Motor neuron (in vitro differentiated cells): ENCODE measurements around the gene WSCD2. TPM values are rescaled to one million over a fixed set of nuclear protein-coding genes. Genes with fewer than 3 reads are reported as not detected.

Experiments used
- ATAC-seq, 8 experiments: fragments of 200-7000 bp; cut with Tn5 transposase; replicated peaks in 6 of 8; 2 replicates each; pipeline ENCODE4 v1.8.0; 2021; ENCODE audit warnings: mild to moderate bottlenecking in 8 of 8, moderate library complexity in 8 of 8
- H3K27ac ChIP-seq, 2 donors: fragments of 250-450 bp; sonication (Bioruptor Pico); 2 replicates each; pipeline ENCODE4 v1.9.0; 2021; ENCODE audit warnings: antibody characterized with exemption in 2 of 2, mild to moderate bottlenecking in 2 of 2, moderate library complexity in 1 of 2
- H3K4me1 ChIP-seq, 2 donors: fragments of 250-450 bp; sonication (Bioruptor Pico); replicated peaks in 1 of 2; 2 replicates each; pipeline ENCODE4 v1.6.1; 2021; ENCODE audit warnings: antibody characterized with exemption in 2 of 2, mild to moderate bottlenecking in 2 of 2, moderate library complexity in 1 of 2
- H3K4me3 ChIP-seq, 5 donors: fragments of 250-450 bp; sonication (Bioruptor Pico); 2 replicates each; pipeline ENCODE4 v1.9.0; 2021; ENCODE audit warnings: antibody characterized with exemption in 5 of 5, mild to moderate bottlenecking in 5 of 5, moderate library complexity in 4 of 5
- whole genome bisulfite sequencing, 10 experiments: fragments of 450-650 bp; shearing (Covaris generic); methylation state at CpG; one replicate each; pipeline ENCODE4 v1.0.0; 2022; 5-methylcytosine and 5-hydroxymethylcytosine counted together
- in situ Hi-C, 9 experiments: fragments of 400-800 bp; cut with MboI; loops; one replicate each; pipeline ENCODE4 v1.15.0; 2021; ENCODE audit warnings: low sequenced_read_pairs in 9 of 9, low pct_unique_long_range_greater_than_20kb in 2 of 9; ENCODE audit not compliant: unreplicated experiment in 9 of 9
- total RNA-seq, 8 experiments: library from RNA; unstranded; fragments of 300-600 nt; gene quantifications; 2 replicates each; pipeline versions ENCODE4 v1.2.3 to v1.2.4, GENCODE V29; 2022

The WSCD2 gene
- total RNA-seq, 8 experiments from 2014 or later: 0.15 to 8.1 (median 3.0) TPM; not detected in 1

GRCh38 chr12:108121728-108122471 is 7.2 kb upstream of the WSCD2 start:
- 0 to 86% (median 51%) methylated on average over 1 to 2 of the region's 2 CpGs; no CpG with 5 or more reads in 4 of the 10 experiments for WGBS, 10 experiments
- Histone ChIP-seq H3K4me3 (no peak overlapping the region), H3K27ac (peak overlapping the region in 1 of 2 donors; percentile 77), H3K4me1 (peaks cover 12% of the 10 kb centered on the region in 2 donors)
- no peak for ATAC-seq
- in situ Hi-C loops: no loop called here

GRCh38 chr12:108122644-108123043 is 6.4 kb upstream of the WSCD2 start:
- ATAC-seq: no peak
- H3K4me1 ChIP-seq: peaks cover 19 to 20% of the 10 kb centered on the region in 2 donors
- in situ Hi-C loops: no loop called here
- H3K4me3 ChIP-seq: no peak overlapping the region
- WGBS, 10 experiments: 0 to 80% (median 66%) methylated on average over 1 to 2 of the region's 2 CpGs; no CpG with 5 or more reads in 7 of the 10 experiments
- no peak overlapping the region for H3K27ac ChIP-seq

- in situ Hi-C loops: no loop called here
- ATAC-seq: no peak
- Histone ChIP-seq H3K27ac (no peak overlapping the region), H3K4me1 (peaks cover 21 to 22% of the 10 kb centered on the region in 2 donors), H3K4me3 (no peak overlapping the region)
- WGBS, 10 experiments: 6 to 86% (median 38%) methylated on average over 2 to 5 of the region's 6 CpGs; no CpG with 5 or more reads in 3 of the 10 experiments
Observed at GRCh38 chr12:108123402-108123801, 5.7 kb upstream of the WSCD2 start.

- no peak for ATAC-seq
- in situ Hi-C loops: no loop called here
- Histone ChIP-seq H3K27ac (no peak overlapping the region), H3K4me3 (no peak overlapping the region), H3K4me1 (peaks cover 22% of the 10 kb centered on the region in 2 donors)
- 0 to 81% (median 41%) methylated on average over 1 to 4 of the region's 4 CpGs for WGBS, 10 experiments
Observed at GRCh38 chr12:108125073-108125472, 4.0 kb upstream of the WSCD2 start.

GRCh38 chr12:108126212-108126611 is 2.9 kb upstream of the WSCD2 start:
- Histone ChIP-seq H3K4me3 (no peak overlapping the region), H3K27ac (no peak overlapping the region), H3K4me1 (peaks cover 18 to 20% of the 10 kb centered on the region in 2 donors)
- 13 to 100% (median 20%) methylated on average over 1 of the region's 1 CpG; no CpG with 5 or more reads in 5 of the 10 experiments for WGBS, 10 experiments
- ATAC-seq: no peak
- in situ Hi-C loops: no loop called here

- in situ Hi-C loops: no loop called here
- peak in 5 of 8 experiments; percentile 51 to 66 (median 61) for ATAC-seq
- H3K27ac ChIP-seq: no peak overlapping the region
- H3K4me3 ChIP-seq: no peak overlapping the region
- peaks cover 19% of the 10 kb centered on the region in 2 donors for H3K4me1 ChIP-seq
- WGBS, 10 experiments: 0 to 80% (median 29%) methylated on average over 1 to 10 of the region's 10 CpGs
Observed at GRCh38 chr12:108126990-108127501, 2.0 kb upstream of the WSCD2 start.

- WGBS, 10 experiments: 4 to 63% (median 51%) methylated on average over 1 to 3 of the region's 3 CpGs
- in situ Hi-C loops: no loop called here
- H3K27ac ChIP-seq: no peak overlapping the region
Observed at GRCh38 chr12:108127654-108128053, 1.4 kb upstream of the WSCD2 start.

GRCh38 chr12:108128221-108129016 is 669 bp upstream of the WSCD2 start:
- in situ Hi-C loops: no loop called here
- 18 to 100% (median 76%) methylated on average over 1 to 8 of the region's 10 CpGs for WGBS, 10 experiments
- Histone ChIP-seq H3K4me3 (peak overlapping the region in 4 of 5 donors; percentile 42 to 86 (median 58)), H3K4me1 (peaks cover 19 to 21% of the 10 kb centered on the region in 2 donors), H3K27ac (no peak overlapping the region)
- no peak for ATAC-seq

More at GRCh38 chr12:108127654-108128053, 1.4 kb upstream of the WSCD2 start:
- ATAC-seq: no peak
- no peak overlapping the region for H3K4me3 ChIP-seq
- H3K4me1 ChIP-seq: peaks cover 19 to 21% of the 10 kb centered on the region in 2 donors

- in situ Hi-C loops: no loop called here
- H3K4me1 ChIP-seq: peaks cover 19 to 21% of the 10 kb centered on the region in 2 donors
- no peak for ATAC-seq
- H3K4me3 ChIP-seq: no peak overlapping the region
- 43 to 100% (median 88%) methylated on average over 1 to 3 of the region's 3 CpGs; no CpG with 5 or more reads in 4 of the 10 experiments for WGBS, 10 experiments
- no peak overlapping the region for H3K27ac ChIP-seq
Observed at GRCh38 chr12:108131035-108131434, 1.9 kb downstream of the WSCD2 start.

- in situ Hi-C loops: no loop called here
- ATAC-seq: no peak
- Histone ChIP-seq H3K27ac (no peak overlapping the region), H3K4me3 (peak overlapping the region in 1 of 5 donors; percentile 14), H3K4me1 (peaks cover 19 to 21% of the 10 kb centered on the region in 2 donors)
- WGBS, 10 experiments: 5 to 73% (median 48%) methylated on average over 1 to 4 of the region's 6 CpGs; no CpG with 5 or more reads in 2 of the 10 experiments
Observed at GRCh38 chr12:108131657-108132126, 2.6 kb downstream of the WSCD2 start.

GRCh38 chr12:108133482-108133881 is 4.4 kb downstream of the WSCD2 start:
- 0 to 92% (median 52%) methylated on average over 1 to 7 of the region's 7 CpGs; no CpG with 5 or more reads in 1 of the 10 experiments for WGBS, 10 experiments
- ATAC-seq: no peak

GRCh38 chr12:108134744-108135143 is 5.7 kb downstream of the WSCD2 start:
- ATAC-seq: no peak
- 51 to 95% (median 86%) methylated on average over 1 to 4 of the region's 5 CpGs; no CpG with 5 or more reads in 5 of the 10 experiments for WGBS, 10 experiments
- Histone ChIP-seq H3K4me1 (peaks cover 9 to 12% of the 10 kb centered on the region in 2 donors), H3K27ac (no peak overlapping the region), H3K4me3 (no peak overlapping the region)
- in situ Hi-C loops: no loop called here

More at GRCh38 chr12:108133482-108133881, 4.4 kb downstream of the WSCD2 start:
- in situ Hi-C loops: no loop called here
- Histone ChIP-seq H3K4me1 (peaks cover 9 to 12% of the 10 kb centered on the region in 2 donors), H3K27ac (no peak overlapping the region), H3K4me3 (no peak overlapping the region)

GRCh38 chr12:108135627-108136026 is 6.5 kb downstream of the WSCD2 start:
- no peak overlapping the region for H3K4me3 ChIP-seq
- peaks cover 5 to 9% of the 10 kb centered on the region in 2 donors for H3K4me1 ChIP-seq
- in situ Hi-C loops: no loop called here
- ATAC-seq: no peak
- no peak overlapping the region for H3K27ac ChIP-seq
- WGBS, 10 experiments: 0 to 100% (median 78%) methylated on average over 1 of the region's 1 CpG; no CpG with 5 or more reads in 2 of the 10 experiments
